OCI-LY3 (cell line): ENCODE results near the gene ACMSD.

ENCODE experiments used
- H2AFZ ChIP-seq: fragments of 200-600, 300-600 bp; shearing (Covaris generic); 2 replicates; pipeline ENCODE4 v1.6.0; 2014; ENCODE audit warnings: antibody characterized with exemption, low read depth, low read length
- H3K27ac ChIP-seq: fragments of 200-600, 300-600 bp; sonication (generic); 2 replicates; pipeline ENCODE4 v1.5.1; 2014; ENCODE audit warnings: mild to moderate bottlenecking, low read length, moderate library complexity, mixed read lengths
- H3K27me3 ChIP-seq: fragments of 200-600, 300-600 bp; sonication (generic); 2 replicates; pipeline ENCODE4 v1.6.1; 2014; ENCODE audit warnings: low read depth, low read length, mixed read lengths
- H3K36me3 ChIP-seq: fragments of 200-600, 300-600 bp; sonication (generic); replicated peaks from 2 replicates; pipeline ENCODE3; 2014; ENCODE audit warnings: low read depth, low read length, mixed read lengths
- H3K4me1 ChIP-seq: fragments of 300-600, 200-600 bp; sonication (generic); 2 replicates; pipeline ENCODE4 v1.6.1; 2014; ENCODE audit warnings: low read length, mixed read lengths
- H3K4me2 ChIP-seq: fragments of 200-600, 300-600 bp; sonication (generic); 2 replicates; pipeline ENCODE4 v1.6.1; 2014; ENCODE audit warnings: low read length, mixed read lengths
- H3K4me3 ChIP-seq: fragments of 300-600, 200-600 bp; sonication (generic); 2 replicates; pipeline ENCODE4 v1.5.1; 2014; ENCODE audit warnings: antibody characterized with exemption, mild to moderate bottlenecking, low read length, moderate library complexity
- H3K79me2 ChIP-seq: fragments of 300-600, 200-600 bp; shearing (Covaris generic); 2 replicates; pipeline ENCODE4 v1.6.1; 2014; ENCODE audit warnings: mild to moderate bottlenecking, low read length, mixed read lengths
- H3K9ac ChIP-seq: fragments of 300-600, 200-600 bp; shearing (Covaris generic); 2 replicates; pipeline ENCODE4 v1.6.0; 2014; ENCODE audit warnings: mild to moderate bottlenecking, low read length, moderate library complexity
- H3K9me3 ChIP-seq: fragments of 200-600, 300-600 bp; shearing (Covaris generic); 2 replicates; pipeline ENCODE4 v1.6.1; 2014; ENCODE audit warnings: low read length, mixed read lengths; ENCODE audit not compliant: insufficient read depth
- H4K20me1 ChIP-seq: fragments of 200-600, 300-600 bp; sonication (generic); 2 replicates; pipeline ENCODE4 v1.6.1; 2016; ENCODE audit warnings: low read length, mixed read lengths; ENCODE audit not compliant: insufficient read depth
- EZH2phosphoT487 ChIP-seq: fragments of 200-600 bp; shearing (Covaris generic); IDR thresholded peaks from 2 replicates; pipeline ENCODE4 v1.6.1; 2018; ENCODE audit warnings: antibody characterized with exemption, mixed run types, low read depth
- TF ChIP-seq, protein P1 (sequence below): fragments of 200-600, 300-600 bp; sonication (generic); IDR thresholded peaks from 2 replicates; pipeline ENCODE4 v1.5.1; 2014; ENCODE audit warnings: antibody characterized with exemption, low read length, low read depth

The ACMSD gene

DNA sequence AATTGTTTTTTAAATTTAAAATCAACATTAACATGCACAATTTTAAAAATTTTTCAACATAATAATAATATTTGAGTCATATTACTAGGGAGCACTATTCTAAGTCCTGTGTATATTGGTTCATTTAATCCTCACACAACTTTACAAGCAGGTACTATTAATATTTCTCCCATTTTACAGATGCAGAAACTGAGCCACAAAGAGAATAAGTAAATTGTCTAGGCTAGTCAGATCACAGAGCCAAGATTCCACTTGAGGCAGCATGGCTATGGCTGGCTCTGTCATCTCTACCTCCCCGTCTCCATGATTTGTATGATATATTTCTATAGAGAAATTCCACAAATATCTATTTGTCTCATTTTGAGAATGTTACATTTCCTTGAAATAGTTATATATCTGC is 95.3 kb downstream of the ACMSD start:
- Histone ChIP-seq H3K79me2 (peaks cover 96% of the 10 kb centered on the region), H3K27ac (no peak overlapping the region), H3K9ac (no peak overlapping the region), H2AFZ (no peak overlapping the region), H3K27me3 (no peaks in the 10 kb centered on the region), H3K36me3 (peaks cover 41% of the 10 kb centered on the region), H3K4me2 (no peak overlapping the region), H3K4me1 (peaks cover 38% of the 10 kb centered on the region), H4K20me1 (peaks cover 68% of the 10 kb centered on the region), H3K9me3 (no peaks in the 10 kb centered on the region), H3K4me3 (no peak overlapping the region)
- TF ChIP-seq, protein P1, sequence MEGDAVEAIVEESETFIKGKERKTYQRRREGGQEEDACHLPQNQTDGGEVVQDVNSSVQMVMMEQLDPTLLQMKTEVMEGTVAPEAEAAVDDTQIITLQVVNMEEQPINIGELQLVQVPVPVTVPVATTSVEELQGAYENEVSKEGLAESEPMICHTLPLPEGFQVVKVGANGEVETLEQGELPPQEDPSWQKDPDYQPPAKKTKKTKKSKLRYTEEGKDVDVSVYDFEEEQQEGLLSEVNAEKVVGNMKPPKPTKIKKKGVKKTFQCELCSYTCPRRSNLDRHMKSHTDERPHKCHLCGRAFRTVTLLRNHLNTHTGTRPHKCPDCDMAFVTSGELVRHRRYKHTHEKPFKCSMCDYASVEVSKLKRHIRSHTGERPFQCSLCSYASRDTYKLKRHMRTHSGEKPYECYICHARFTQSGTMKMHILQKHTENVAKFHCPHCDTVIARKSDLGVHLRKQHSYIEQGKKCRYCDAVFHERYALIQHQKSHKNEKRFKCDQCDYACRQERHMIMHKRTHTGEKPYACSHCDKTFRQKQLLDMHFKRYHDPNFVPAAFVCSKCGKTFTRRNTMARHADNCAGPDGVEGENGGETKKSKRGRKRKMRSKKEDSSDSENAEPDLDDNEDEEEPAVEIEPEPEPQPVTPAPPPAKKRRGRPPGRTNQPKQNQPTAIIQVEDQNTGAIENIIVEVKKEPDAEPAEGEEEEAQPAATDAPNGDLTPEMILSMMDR = no peak
- no peak for TF ChIP-seq EZH2phosphoT487

DNA sequence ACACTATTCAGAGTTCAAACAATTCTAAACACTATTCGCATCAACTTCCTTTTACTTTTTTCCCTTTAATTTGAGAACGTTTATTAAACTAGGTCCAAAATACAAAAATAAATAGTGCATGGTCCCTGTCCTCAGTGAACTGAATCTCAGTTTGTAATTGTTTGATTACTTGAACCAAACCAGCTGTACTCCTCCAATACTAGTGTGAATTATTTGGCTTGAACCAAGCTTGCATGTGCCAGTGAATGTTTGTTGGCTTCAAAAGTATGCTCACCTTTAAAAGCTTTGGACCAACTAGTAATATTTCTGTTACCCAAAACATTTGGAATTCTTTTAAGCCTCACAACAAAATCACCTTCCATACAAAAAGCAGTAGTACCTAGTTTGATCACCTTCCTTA is 95.7 kb downstream of the ACMSD start:
- Histone ChIP-seq H3K4me3 (no peak overlapping the region), H4K20me1 (peaks cover 65% of the 10 kb centered on the region), H3K79me2 (peaks cover 92% of the 10 kb centered on the region), H3K4me1 (peaks cover 38% of the 10 kb centered on the region), H2AFZ (no peak overlapping the region), H3K9ac (no peak overlapping the region), H3K27me3 (no peaks in the 10 kb centered on the region), H3K9me3 (no peaks in the 10 kb centered on the region), H3K27ac (no peak overlapping the region), H3K4me2 (no peak overlapping the region), H3K36me3 (peaks cover 44% of the 10 kb centered on the region)
- TF ChIP-seq EZH2phosphoT487 = no peak
- TF ChIP-seq, protein P1 = no peak

DNA sequence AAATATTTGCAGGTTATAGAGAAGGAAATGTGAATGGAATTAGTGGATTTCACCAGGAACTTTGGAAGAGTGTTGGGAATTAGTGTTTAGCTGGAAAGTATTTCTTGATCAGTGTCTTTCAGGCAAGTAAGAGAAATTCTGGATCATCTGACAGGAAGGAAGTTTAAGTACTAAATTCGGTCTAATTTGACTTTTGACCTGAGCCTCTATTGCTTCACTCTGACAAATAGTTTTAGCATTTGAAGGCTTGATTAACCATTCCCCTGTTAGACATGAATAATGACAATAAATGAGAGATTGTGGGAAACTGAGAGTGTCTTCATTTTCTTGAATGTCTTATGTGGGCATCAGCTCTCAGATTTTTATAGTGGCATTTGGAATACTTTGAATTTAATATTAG is 96.2 kb downstream of the ACMSD start:
- Histone ChIP-seq H3K4me3 (no peak overlapping the region), H3K79me2 (peaks cover 87% of the 10 kb centered on the region), H2AFZ (no peak overlapping the region), H3K4me2 (no peak overlapping the region), H4K20me1 (peaks cover 64% of the 10 kb centered on the region), H3K4me1 (peaks cover 38% of the 10 kb centered on the region), H3K9ac (no peak overlapping the region), H3K27me3 (no peaks in the 10 kb centered on the region), H3K27ac (no peak overlapping the region), H3K36me3 (peaks cover 46% of the 10 kb centered on the region), H3K9me3 (no peaks in the 10 kb centered on the region)
- TF ChIP-seq, protein P1 = no peak
- TF ChIP-seq EZH2phosphoT487 = no peak

DNA sequence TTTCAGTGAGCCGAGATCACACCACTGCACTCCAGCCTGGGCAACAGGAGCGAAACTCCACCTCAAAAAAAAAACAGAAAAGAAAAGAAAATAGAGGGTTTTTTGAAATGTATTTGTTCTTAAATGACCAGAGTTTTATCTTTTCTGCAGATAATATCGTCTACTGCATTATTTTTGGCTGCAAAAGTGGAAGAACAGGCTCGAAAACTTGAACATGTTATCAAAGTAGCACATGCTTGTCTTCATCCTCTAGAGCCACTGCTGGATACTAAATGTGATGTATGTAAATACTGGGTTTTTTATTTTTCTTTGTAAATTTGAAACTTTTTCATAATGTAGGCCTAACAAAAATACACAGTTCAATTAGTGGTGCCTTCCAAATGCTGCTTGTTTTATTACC is 98.3 kb downstream of the ACMSD start:
- Histone ChIP-seq H3K9me3 (no peaks in the 10 kb centered on the region), H3K9ac (no peak overlapping the region), H3K79me2 (peaks cover 66% of the 10 kb centered on the region), H3K27me3 (no peaks in the 10 kb centered on the region), H2AFZ (no peak overlapping the region), H3K36me3 (peaks cover 35% of the 10 kb centered on the region), H4K20me1 (peaks cover 50% of the 10 kb centered on the region), H3K4me3 (no peak overlapping the region), H3K27ac (no peak overlapping the region), H3K4me2 (no peak overlapping the region), H3K4me1 (peaks cover 19% of the 10 kb centered on the region)
- TF ChIP-seq, protein P1 = no peak
- TF ChIP-seq EZH2phosphoT487 = no peak
